IMR-90 (cell line): Measurements from ENCODE around the gene TGFBI. TPM values are rescaled to one million over a fixed set of nuclear protein-coding genes. Genes with fewer than 3 reads are reported as not detected.

ENCODE experiments used
- FOS ChIP-seq: fragments of 150-350 bp; IDR thresholded peaks from 2 replicates; pipeline ENCODE4 v1.6.1; 2016; ENCODE audit warnings: low read depth, low read length
- NFE2L2 ChIP-seq: fragments of 150-350 bp; IDR thresholded peaks from 2 replicates; pipeline ENCODE4 v1.6.1; 2016; ENCODE audit warnings: low read depth, mild to moderate bottlenecking, low read length
- POLR2A ChIP-seq: IDR thresholded peaks from 2 replicates; pipeline ENCODE4 v1.6.1; 2012; ENCODE audit warnings: mild to moderate bottlenecking, low read depth, low read length
- polyA plus RNA-seq, 3 experiments: library from polyadenylated mRNA; depleted of rRNA; stranded (reverse); fragments of >200 nt; gene quantifications; 2 replicates each; pipeline ENCODE4 v1.2.3, GENCODE V29; 2012; ENCODE audit warnings: low replicate concordance in 1 of 3
- total RNA-seq: library from RNA; depleted of rRNA; stranded (reverse); fragments of >200 nt; gene quantifications from 2 replicates; pipeline ENCODE4 v1.2.3, GENCODE V29; 2012
- TF ChIP-seq, protein P1 (sequence below): fragments of 150-350 bp; IDR thresholded peaks from 2 replicates; pipeline ENCODE4 v1.6.1; 2017; ENCODE audit warnings: mild to moderate bottlenecking, antibody characterized with exemption, low read length, low read depth

TGFBI gene
- total and polyA plus RNA-seq, 2 of the 4 experiments (the other 2 are of a cell fraction) = 618 to 1,551 TPM

DNA sequence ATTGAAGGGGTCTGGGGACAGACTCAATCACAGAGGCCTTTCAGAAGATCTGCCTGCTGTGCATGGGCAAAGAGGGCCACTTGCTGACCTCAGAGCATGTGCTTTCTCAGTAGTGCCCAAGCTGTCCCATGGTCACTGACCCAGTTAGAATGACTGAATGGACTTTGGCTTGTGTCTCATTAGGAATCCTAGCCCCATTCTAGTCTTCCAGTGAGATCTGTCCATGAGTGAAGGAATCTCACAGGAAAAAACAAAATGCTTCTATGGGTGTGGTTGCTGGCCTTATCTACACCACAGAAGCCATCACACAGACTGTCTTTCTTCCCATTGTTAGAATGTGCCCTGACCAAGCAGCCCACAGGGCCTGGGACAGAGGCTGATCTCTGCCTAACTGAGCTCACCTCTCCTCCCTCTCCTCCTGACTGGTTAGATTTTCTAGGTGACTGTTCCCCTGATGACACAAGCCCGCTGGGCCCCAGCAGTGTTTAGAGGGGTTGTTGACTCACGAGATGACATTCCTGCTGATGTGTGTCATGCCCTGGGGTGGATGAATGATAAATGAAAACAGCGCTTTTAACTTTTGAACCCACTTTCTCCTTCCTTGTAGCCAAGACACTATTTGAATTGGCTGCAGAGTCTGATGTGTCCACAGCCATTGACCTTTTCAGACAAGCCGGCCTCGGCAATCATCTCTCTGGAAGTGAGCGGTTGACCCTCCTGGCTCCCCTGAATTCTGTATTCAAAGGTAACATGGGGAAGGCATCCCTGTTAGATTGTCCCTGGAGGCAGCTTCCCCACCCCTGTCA lies 24.8 kb downstream of the TGFBI start (continued):
- TF ChIP-seq NFE2L2 (peak; percentile 35; the same call in 1 of the 2 replicates), POLR2A (peak; percentile 76), FOS (peak; percentile 97)
- TF ChIP-seq, protein P1, sequence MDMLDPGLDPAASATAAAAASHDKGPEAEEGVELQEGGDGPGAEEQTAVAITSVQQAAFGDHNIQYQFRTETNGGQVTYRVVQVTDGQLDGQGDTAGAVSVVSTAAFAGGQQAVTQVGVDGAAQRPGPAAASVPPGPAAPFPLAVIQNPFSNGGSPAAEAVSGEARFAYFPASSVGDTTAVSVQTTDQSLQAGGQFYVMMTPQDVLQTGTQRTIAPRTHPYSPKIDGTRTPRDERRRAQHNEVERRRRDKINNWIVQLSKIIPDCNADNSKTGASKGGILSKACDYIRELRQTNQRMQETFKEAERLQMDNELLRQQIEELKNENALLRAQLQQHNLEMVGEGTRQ = no peak; the same call in 1 of the 2 replicates
